Central memory CD4-positive, alpha-beta T cell (primary cell): ENCODE measurements around the gene SMAP1.

Experiments used
- DNase-seq: peaks from one replicate; pipeline ENCODE4 v3.0.0; 2022

The SMAP1 gene

GRCh38 chr6:70903665-70904452, 236.2 kb downstream of the SMAP1 start:
- no peak for DNase-seq

- DNase-seq: no peak
These were observed 238.1 kb downstream of the SMAP1 start for GRCh38 chr6:70905742-70906141.
